KG1 (cell line): ENCODE measurements around the gene ABHD13.
"Not testable (repeated sequence)": the region's sequence is repeated elsewhere in the genome, so short reads cannot be mapped to it uniquely, and the experiment has no call there.

Experiments
- DNase-seq: peaks from one replicate; lab custom pipeline; 2025; lab: John Stamatoyannopoulos, UW

ABHD13 gene

GRCh38 chr13:108218044-108218974 is at the start of gene ABHD13:
TSS of gene ABHD13 (plus strand) at chr13:108218392. CDS start at chr13:108229219, 10,827 bp downstream.
- DNase-seq, result peak; percentile 87

GRCh38 chr13:108168929-108169328 is 49.3 kb upstream of the ABHD13 start:
- no peak for DNase-seq

- no peak for DNase-seq
Measured at GRCh38 chr13:108176685-108177274, 41.4 kb upstream of the ABHD13 start.

GRCh38 chr13:108178078-108178477 is 40.1 kb upstream of the ABHD13 start:
- no peak for DNase-seq

- DNase-seq, result no peak
Measured at GRCh38 chr13:108182652-108183051, 35.5 kb upstream of the ABHD13 start.

- no peak for DNase-seq
Measured at GRCh38 chr13:108185223-108185622, 33.0 kb upstream of the ABHD13 start.

- no peak for DNase-seq
Measured at GRCh38 chr13:108188260-108188659, 29.9 kb upstream of the ABHD13 start.

- DNase-seq, result no peak
Measured at GRCh38 chr13:108190897-108191296, 27.3 kb upstream of the ABHD13 start.

GRCh38 chr13:108193806-108194205 is 24.4 kb upstream of the ABHD13 start:
- DNase-seq, result no peak

GRCh38 chr13:108194435-108194936 is 23.7 kb upstream of the ABHD13 start:
- DNase-seq, result no peak

GRCh38 chr13:108195146-108195545 is 23.0 kb upstream of the ABHD13 start:
- no peak for DNase-seq

GRCh38 chr13:108195861-108196260 is 22.3 kb upstream of the ABHD13 start:
- DNase-seq, result no peak

GRCh38 chr13:108200781-108201398 is 17.3 kb upstream of the ABHD13 start:
- DNase-seq, result no peak

GRCh38 chr13:108210551-108210950 is 7.6 kb upstream of the ABHD13 start:
- no peak for DNase-seq

- DNase-seq, result peak; percentile 35
Measured at GRCh38 chr13:108212886-108213285, 5.3 kb upstream of the ABHD13 start.

GRCh38 chr13:108213946-108214345 is 4.2 kb upstream of the ABHD13 start:
- DNase-seq, result no peak

GRCh38 chr13:108214441-108215271 is 3.5 kb upstream of the ABHD13 start:
- DNase-seq, result no peak

- DNase-seq, result peak; percentile 81
Measured at GRCh38 chr13:108215436-108215835, 2.8 kb upstream of the ABHD13 start, which contains the start of gene LIG4. TSS of gene LIG4 (minus strand) at chr13:108215536. CDS start at chr13:108211268, 4,268 bp downstream.

GRCh38 chr13:108217307-108218043 is 717 bp upstream of the ABHD13 start:
- not testable (repeated sequence) for DNase-seq

- DNase-seq, result no peak
Measured at GRCh38 chr13:108220041-108220440, 1.8 kb downstream of the ABHD13 start.
